ENCODE measurements around the gene SDSL. TPM values are rescaled to one million over a fixed set of nuclear protein-coding genes. Genes with fewer than 3 reads are reported as not detected.

SDSL gene
- total RNA-seq, 4 donors from 2014 or later: 0.91 to 1.4 (median 0.98) TPM; not detected in 1

GRCh38 chr12:113391145-113391544, 31.0 kb upstream of the SDSL start:
- peaks cover 0 to 39% of the 10 kb centered on the region in 2 donors for H3K36me3 ChIP-seq
- in situ Hi-C loops (cut with MboI; ENCODE audit: low sequenced_read_pairs in 4 of 4): no loop called here

DNA sequence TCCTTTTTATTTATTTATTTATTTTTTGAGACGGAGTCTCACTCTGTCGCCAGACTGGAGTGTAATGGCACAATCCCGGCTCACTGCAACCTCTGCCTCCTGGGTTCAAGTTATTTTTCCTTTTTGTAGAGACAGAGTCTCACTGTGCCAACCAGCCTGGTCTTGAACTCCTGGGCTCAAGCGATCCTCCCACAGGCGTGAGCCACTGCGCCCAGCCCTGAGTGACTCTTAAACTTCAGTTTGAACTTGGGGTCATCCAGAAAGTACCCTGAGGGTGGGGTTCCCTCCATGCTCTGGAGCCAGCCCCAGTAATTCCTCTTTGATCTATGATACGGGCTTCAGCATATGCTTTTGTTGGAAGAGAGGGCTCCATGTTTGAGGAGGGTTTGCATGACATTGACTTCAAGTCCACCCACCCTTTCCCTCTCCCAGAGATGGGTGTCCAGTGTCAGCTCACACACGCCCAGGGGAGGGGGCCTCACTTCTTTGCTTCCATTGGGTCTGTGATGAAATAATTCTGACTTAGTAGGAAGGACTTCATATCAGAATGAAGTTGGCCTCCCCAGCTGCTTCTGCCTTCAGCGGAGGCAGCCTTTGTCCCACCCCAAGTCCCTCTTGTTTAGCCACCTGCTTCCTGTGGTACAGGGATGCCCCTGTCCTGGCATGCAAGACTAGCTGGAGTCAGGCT, 30.4 kb upstream of the SDSL start:
- Histone ChIP-seq H3K4me3 (no peak overlapping the region), H3K36me3 (peaks cover 0 to 33% of the 10 kb centered on the region in 2 donors), H3K27ac (no peak overlapping the region), H3K9me3 (no peaks in the 10 kb centered on the region), H3K4me1 (no peaks in the 10 kb centered on the region), H3K27me3 (no peaks in the 10 kb centered on the region)
- no peak for TF ChIP-seq POLR2A (IDR thresholded peaks at IDR 0.05)
- TF ChIP-seq, protein P1, sequence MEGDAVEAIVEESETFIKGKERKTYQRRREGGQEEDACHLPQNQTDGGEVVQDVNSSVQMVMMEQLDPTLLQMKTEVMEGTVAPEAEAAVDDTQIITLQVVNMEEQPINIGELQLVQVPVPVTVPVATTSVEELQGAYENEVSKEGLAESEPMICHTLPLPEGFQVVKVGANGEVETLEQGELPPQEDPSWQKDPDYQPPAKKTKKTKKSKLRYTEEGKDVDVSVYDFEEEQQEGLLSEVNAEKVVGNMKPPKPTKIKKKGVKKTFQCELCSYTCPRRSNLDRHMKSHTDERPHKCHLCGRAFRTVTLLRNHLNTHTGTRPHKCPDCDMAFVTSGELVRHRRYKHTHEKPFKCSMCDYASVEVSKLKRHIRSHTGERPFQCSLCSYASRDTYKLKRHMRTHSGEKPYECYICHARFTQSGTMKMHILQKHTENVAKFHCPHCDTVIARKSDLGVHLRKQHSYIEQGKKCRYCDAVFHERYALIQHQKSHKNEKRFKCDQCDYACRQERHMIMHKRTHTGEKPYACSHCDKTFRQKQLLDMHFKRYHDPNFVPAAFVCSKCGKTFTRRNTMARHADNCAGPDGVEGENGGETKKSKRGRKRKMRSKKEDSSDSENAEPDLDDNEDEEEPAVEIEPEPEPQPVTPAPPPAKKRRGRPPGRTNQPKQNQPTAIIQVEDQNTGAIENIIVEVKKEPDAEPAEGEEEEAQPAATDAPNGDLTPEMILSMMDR (IDR thresholded peaks at IDR 0.05 in 4 of 5, conservative IDR thresholded peaks at IDR 0.05 in 1 of 5): no peak
- intact Hi-C loops (cut with DNase I; ENCODE audit: low total_unique reads): no loop called here
- in situ Hi-C loops (cut with MboI; ENCODE audit: low sequenced_read_pairs in 4 of 4): no loop called here
- DNase-seq (no peak), ATAC-seq (no peak)

More at GRCh38 chr12:113391145-113391544, 31.0 kb upstream of the SDSL start:
- TF ChIP-seq, protein P1 (IDR thresholded peaks at IDR 0.05 in 4 of 5, conservative IDR thresholded peaks at IDR 0.05 in 1 of 5): no peak
- no peak for TF ChIP-seq POLR2A (IDR thresholded peaks at IDR 0.05)
- H3K4me1 ChIP-seq: no peaks in the 10 kb centered on the region
- intact Hi-C loops (cut with DNase I; ENCODE audit: low total_unique reads): no loop called here
- DNase-seq (no peak), ATAC-seq (no peak)
- no peaks in the 10 kb centered on the region for H3K9me3 ChIP-seq
- H3K27me3 ChIP-seq: no peaks in the 10 kb centered on the region
- no peak overlapping the region for H3K27ac ChIP-seq
- H3K4me3 ChIP-seq: no peak overlapping the region

DNA sequence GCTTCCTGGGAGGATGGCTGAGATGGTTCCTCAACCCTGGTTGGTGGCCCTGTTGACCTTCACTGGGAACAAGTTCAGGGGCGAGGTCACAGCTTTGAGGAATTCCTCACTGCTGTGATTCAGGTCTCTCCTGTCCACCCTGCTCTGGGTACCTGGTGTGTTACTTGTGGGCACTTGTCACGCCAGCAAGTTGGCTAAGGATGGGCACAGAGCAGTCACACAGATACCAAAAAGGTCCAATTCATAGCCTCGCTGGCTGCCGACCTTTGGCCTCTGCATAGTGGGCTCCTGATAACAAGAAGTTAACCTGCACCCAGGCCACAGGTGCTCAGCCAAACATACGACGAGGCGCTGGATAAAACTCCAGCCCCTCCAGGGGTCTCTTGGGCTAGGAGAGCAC, 29.7 kb upstream of the SDSL start:
- in situ Hi-C loops (cut with MboI; ENCODE audit: low sequenced_read_pairs in 4 of 4): no loop called here
- Histone ChIP-seq H3K4me1 (no peaks in the 10 kb centered on the region), H3K27me3 (peaks cover 0 to 6% (median 0%) of the 10 kb centered on the region in 3 donors), H3K27ac (no peak overlapping the region), H3K36me3 (peaks cover 0 to 26% of the 10 kb centered on the region in 2 donors), H3K4me3 (no peak overlapping the region), H3K9me3 (no peaks in the 10 kb centered on the region)
- no peak for ATAC-seq
- TF ChIP-seq, protein P1 (IDR thresholded peaks at IDR 0.05 in 4 of 5, conservative IDR thresholded peaks at IDR 0.05 in 1 of 5): no peak
- no peak for TF ChIP-seq POLR2A (IDR thresholded peaks at IDR 0.05)
- intact Hi-C loops (cut with DNase I; ENCODE audit: low total_unique reads): no loop called here
- DNase-seq: no peak

- H3K27ac ChIP-seq: no peak overlapping the region
- TF ChIP-seq POLR2A (IDR thresholded peaks at IDR 0.05): no peak
- TF ChIP-seq, protein P1 (IDR thresholded peaks at IDR 0.05 in 4 of 5, conservative IDR thresholded peaks at IDR 0.05 in 1 of 5): no peak
- no peaks in the 10 kb centered on the region for H3K4me1 ChIP-seq
- peak in 1 of 2 donors; percentile 6 for ATAC-seq
- in situ Hi-C loops (cut with MboI; ENCODE audit: low sequenced_read_pairs in 4 of 4) (no loop called here), intact Hi-C loops (cut with DNase I; ENCODE audit: low total_unique reads) (no loop called here)
- H3K4me3 ChIP-seq: no peak overlapping the region
- H3K36me3 ChIP-seq: peaks cover 0 to 20% of the 10 kb centered on the region in 2 donors
- no peak for DNase-seq
- H3K27me3 ChIP-seq: peaks cover 0 to 10% (median 4%) of the 10 kb centered on the region in 3 donors
- H3K9me3 ChIP-seq: no peaks in the 10 kb centered on the region
Observed at GRCh38 chr12:113392988-113393579, 29.1 kb upstream of the SDSL start.

All from gastrocnemius medialis (tissue), 4 donors.